ENCODE measurements around the gene PARVA. TPM values are rescaled to one million over a fixed set of nuclear protein-coding genes. Genes with fewer than 3 reads are reported as not detected.

Gene PARVA
- total RNA-seq, 1 donor from 2014 or later = 23.0 TPM

GRCh38 chr11:12556788-12557384 lies 179.5 kb downstream of the PARVA start:
- peak; percentile 92 for DNase-seq

- DNase-seq = no peak
Measured at GRCh38 chr11:12559011-12559410, 181.6 kb downstream of the PARVA start.

GRCh38 chr11:12560362-12560761 lies 183.0 kb downstream of the PARVA start:
- no peak for DNase-seq

DNA sequence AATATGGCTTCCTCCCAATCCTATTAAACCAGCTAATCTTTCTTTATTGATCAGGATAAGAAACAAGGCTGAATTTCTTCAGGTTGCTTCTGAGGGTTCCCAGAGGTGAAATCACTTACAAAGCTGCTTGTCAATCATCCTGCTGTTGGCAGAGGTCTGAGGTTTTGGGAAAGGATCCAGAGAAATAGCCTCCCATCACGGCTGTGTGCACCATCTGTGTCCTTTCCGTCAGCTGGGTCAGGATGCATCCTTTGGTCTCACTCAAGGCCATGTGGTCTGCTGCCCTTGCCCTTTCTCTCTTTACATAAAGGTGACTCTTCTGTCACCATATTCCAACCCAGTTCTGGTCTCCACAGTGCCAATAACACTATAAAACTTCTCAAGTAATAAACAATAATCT lies 183.5 kb downstream of the PARVA start:
- DNase-seq = no peak

DNA sequence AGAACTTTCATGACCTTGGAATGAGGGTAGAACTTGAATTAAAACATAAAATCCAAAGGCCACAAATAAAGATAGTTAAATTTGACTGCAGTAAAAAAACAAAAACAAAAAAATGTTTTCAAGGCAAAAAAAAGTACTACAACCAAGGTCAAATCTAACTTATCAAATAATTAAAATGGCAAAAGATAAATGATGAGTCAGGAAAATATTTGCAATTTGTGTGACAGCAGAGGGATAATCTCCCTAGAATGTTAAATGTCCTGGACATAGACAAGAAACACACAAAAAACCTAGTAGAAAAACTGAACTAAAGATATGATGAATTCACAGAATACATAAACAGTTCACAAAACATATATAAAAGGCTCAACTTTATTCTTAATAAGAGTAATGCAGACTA lies 186.6 kb downstream of the PARVA start:
- no peak for DNase-seq

- DNase-seq = no peak
Measured at GRCh38 chr11:12565406-12565805, 188.0 kb downstream of the PARVA start.

- no peak for DNase-seq
Measured at GRCh38 chr11:12567746-12568460, 190.5 kb downstream of the PARVA start.

- no peak for DNase-seq
Measured at GRCh38 chr11:12569499-12570425, 192.4 kb downstream of the PARVA start.

DNA sequence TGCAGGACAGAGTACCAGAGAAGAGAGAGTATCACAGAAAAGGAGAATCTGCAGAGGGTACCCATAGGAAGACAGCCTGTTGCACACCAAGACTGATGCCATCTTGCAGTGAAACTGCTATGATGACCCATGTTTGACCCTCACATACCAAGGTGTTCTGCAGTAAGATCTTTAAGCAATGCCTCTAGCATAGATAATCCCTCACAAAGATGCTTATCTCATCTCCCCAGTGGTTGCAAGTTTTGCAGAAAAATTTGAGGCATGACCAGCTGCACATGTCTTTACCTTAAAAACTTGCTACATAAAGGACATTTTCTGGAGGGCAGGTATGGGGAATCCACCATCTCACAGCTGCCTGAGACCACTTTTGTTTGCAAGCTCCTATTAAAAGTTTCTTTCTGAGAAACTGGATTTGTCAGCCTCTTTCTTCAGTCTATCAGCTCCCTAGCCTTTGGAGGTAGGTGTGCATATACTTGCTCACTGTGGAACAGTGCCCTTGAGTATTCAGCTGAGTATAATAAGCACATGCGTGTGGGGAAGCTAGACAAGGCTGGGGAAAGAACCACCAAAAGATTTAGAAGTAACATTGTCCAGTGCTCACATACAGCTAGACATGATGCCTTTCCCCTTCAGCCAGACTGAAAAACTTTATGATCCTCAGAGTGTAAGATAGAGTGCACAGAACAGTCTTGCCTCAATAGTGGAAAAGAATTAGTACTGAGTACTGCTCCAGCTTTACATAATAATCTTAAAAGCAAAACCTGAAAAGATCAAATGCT lies 196.5 kb downstream of the PARVA start:
- DNase-seq = no peak

GRCh38 chr11:12577725-12578644 lies 200.6 kb downstream of the PARVA start:
- DNase-seq = no peak

DNA sequence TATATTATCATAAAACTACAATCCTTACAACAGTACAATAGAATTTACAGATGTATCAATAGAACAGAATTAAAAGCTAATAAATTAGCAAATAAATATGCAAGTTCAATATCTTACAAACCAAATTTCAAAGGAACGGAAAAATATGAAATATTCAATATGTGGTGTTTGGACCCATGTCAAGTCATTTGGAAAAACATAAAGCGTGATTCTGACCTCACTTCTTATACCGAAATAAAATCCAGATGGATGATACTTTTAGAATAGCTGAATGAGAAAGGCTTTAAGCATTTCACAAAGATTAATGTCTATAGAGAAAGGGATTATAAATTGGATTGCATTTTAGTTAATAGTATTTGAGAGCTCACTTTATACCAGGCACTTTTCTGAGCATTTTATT lies 204.0 kb downstream of the PARVA start:
- DNase-seq = peak; percentile 81

- DNase-seq = no peak
Measured at GRCh38 chr11:12581923-12582322, 204.6 kb downstream of the PARVA start.

All from skin of body (tissue), 2 donors.